ENCODE results near the gene P3H3. TPM values are rescaled to one million over a fixed set of nuclear protein-coding genes. Genes with fewer than 3 reads are reported as not detected.

P3H3 gene
- total and polyA plus RNA-seq, 2 of the 4 experiments (the other 2 are of a cell fraction) = 27.8 to 83.9 TPM

- in situ Hi-C loops (cut with MboI; ENCODE audit: low sequenced_read_pairs) = no loop called here
These were observed 27.1 kb downstream of the P3H3 start for GRCh38 chr12:6855322-6855721.

More at GRCh38 chr12:6855322-6855721, 27.1 kb downstream of the P3H3 start:
- H2AFZ ChIP-seq (replicated peaks; ENCODE audit: low read length, poor library complexity) = no peak overlapping the region
- BruUV-seq (replicated peaks) = no TSS peak
- no peak overlapping the region for H3K18ac ChIP-seq (ENCODE audit: low read depth, low read length)
- H3K9me3 ChIP-seq (ENCODE audit: control insufficient read depth, insufficient read depth, low read length) = no peaks in the 10 kb centered on the region
- peaks cover 46% of the 10 kb centered on the region for H3K36me3 ChIP-seq (ENCODE audit: control insufficient read depth, insufficient read depth, low read length)
- H4K20me1 ChIP-seq (ENCODE audit: insufficient read depth, low read length) = peaks cover 15% of the 10 kb centered on the region
- no peak overlapping the region for H3K4ac ChIP-seq (ENCODE audit: low read depth, low read length)
- H3K14ac ChIP-seq (replicated peaks; ENCODE audit: low read depth, low read length) = no peak overlapping the region
- H3K56ac ChIP-seq (ENCODE audit: extremely low read depth, insufficient read depth, low read length) = no peak overlapping the region
- H3K4me1 ChIP-seq (ENCODE audit: control insufficient read depth, insufficient read depth, low read length) = peaks cover 5% of the 10 kb centered on the region
- no peak overlapping the region for H2BK5ac ChIP-seq (ENCODE audit: low read depth, low read length, poor library complexity, severe bottlenecking)
- no peak overlapping the region for H2AK9ac ChIP-seq (replicated peaks; ENCODE audit: low read depth, low read length, poor library complexity)
- H4K5ac ChIP-seq (ENCODE audit: low read depth, low read length) = no peak overlapping the region
- no peak overlapping the region for H2AK5ac ChIP-seq (ENCODE audit: low read depth, low read length)
- no peak overlapping the region for H3K4me3 ChIP-seq (ENCODE audit: insufficient read depth, low read depth, low read length)
- H3K9ac ChIP-seq (ENCODE audit: low read depth, low read length) = no peak overlapping the region
- no peaks in the 10 kb centered on the region for H3K9me1 ChIP-seq (ENCODE audit: insufficient read depth, low read length)
- H2BK15ac ChIP-seq (ENCODE audit: low read depth, low read length) = no peak overlapping the region
- ATAC-seq (ENCODE audit: low read depth) = no peak
- ChIA-PET POLR2A (ENCODE audit: unreplicated experiment) (no interaction called here), CTCF (no interaction called here)
- no peak overlapping the region for H3K27ac ChIP-seq (ENCODE audit: insufficient read depth, low read length)
- H3K79me1 ChIP-seq (ENCODE audit: low read depth in 1 of 2, low read length in 2 of 2) = peaks cover 20 to 45% of the 10 kb centered on the region in 2 experiments
- dilution Hi-C loops (cut with HindIII; ENCODE audit: low sequenced_read_pairs, unreplicated experiment) (no loop called here), intact Hi-C loops (cut with micrococcal nuclease) (no loop called here)
- no peak overlapping the region for H3K4me2 ChIP-seq (ENCODE audit: low read depth, low read length)
- 96% methylated on average over 9 of the region's 14 CpGs; no CpG with 5 or more reads in 1 of the 2 experiments for WGBS, 2 experiments (ENCODE audit: extremely low coverage in 2 of 2, insufficient read length in 1 of 2)
- H4K8ac ChIP-seq (ENCODE audit: low read depth in 2 of 2, low read length in 2 of 2) = no peak overlapping the region
- H3K27me3 ChIP-seq (ENCODE audit: control insufficient read depth, insufficient read depth, low read length) = no peaks in the 10 kb centered on the region
- no peak overlapping the region for H4K91ac ChIP-seq (ENCODE audit: insufficient read depth, low read depth, low read length)
- no peak overlapping the region for H2BK20ac ChIP-seq (ENCODE audit: low read depth, low read length)
- no peak overlapping the region for H3K23ac ChIP-seq (ENCODE audit: low read depth, low read length)
- no peak for DNase-seq
- TF ChIP-seq CHD1 (IDR thresholded peaks at IDR 0.05; ENCODE audit: low read depth, low read length) = no peak
- no peak for TF ChIP-seq MAZ (IDR thresholded peaks at IDR 0.05; ENCODE audit: borderline replicate concordance, low read depth, low read length)
- no peak for TF ChIP-seq MXI1 (IDR thresholded peaks at IDR 0.05; ENCODE audit: borderline replicate concordance, low read depth, low read length)
- TF ChIP-seq RCOR1 (IDR thresholded peaks at IDR 0.05; ENCODE audit: insufficient replicate concordance, low read length) = no peak
- TF ChIP-seq RFX5 (IDR thresholded peaks at IDR 0.05; ENCODE audit: low read depth, low read length) = no peak
- no peak for TF ChIP-seq SMC3 (IDR thresholded peaks at IDR 0.05; ENCODE audit: low read depth, low read length)
- no peak for TF ChIP-seq FOS (IDR thresholded peaks at IDR 0.05; ENCODE audit: low read depth, low read length)
- no peak for TF ChIP-seq POLR2A (IDR thresholded peaks at IDR 0.05; ENCODE audit: low read depth, low read length)
- no peak for TF ChIP-seq USF2 (IDR thresholded peaks at IDR 0.05; ENCODE audit: low read depth, low read length)
- TF ChIP-seq BHLHE40 (IDR thresholded peaks at IDR 0.05; ENCODE audit: low read depth, low read length) = no peak
- no peak for TF ChIP-seq CTCF (conservative IDR thresholded peaks at IDR 0.05; ENCODE audit: low read depth, low read length)
- TF ChIP-seq CEBPB (IDR thresholded peaks at IDR 0.05; ENCODE audit: low read depth, low read length) = no peak
- TF ChIP-seq NFE2L2 (IDR thresholded peaks at IDR 0.05; ENCODE audit: low read depth, low read length) = no peak
- TF ChIP-seq MAFK (IDR thresholded peaks at IDR 0.05; ENCODE audit: low read depth, low read length) = no peak
- no peak for TF ChIP-seq ELK1 (IDR thresholded peaks at IDR 0.05; ENCODE audit: borderline replicate concordance, low read depth, low read length)
- TF ChIP-seq RAD21 (IDR thresholded peaks at IDR 0.05; ENCODE audit: low read length) = no peak
- H2BK120ac ChIP-seq (ENCODE audit: low read depth, low read length) = no peak overlapping the region
